ENCODE data around the gene TTN. TPM values are rescaled to one million over a fixed set of nuclear protein-coding genes. Genes with fewer than 3 reads are reported as not detected.

TTN gene
- total and polyA plus RNA-seq, 8 donors, result 0.96 to 13.8 (median 8.3) TPM

DNA sequence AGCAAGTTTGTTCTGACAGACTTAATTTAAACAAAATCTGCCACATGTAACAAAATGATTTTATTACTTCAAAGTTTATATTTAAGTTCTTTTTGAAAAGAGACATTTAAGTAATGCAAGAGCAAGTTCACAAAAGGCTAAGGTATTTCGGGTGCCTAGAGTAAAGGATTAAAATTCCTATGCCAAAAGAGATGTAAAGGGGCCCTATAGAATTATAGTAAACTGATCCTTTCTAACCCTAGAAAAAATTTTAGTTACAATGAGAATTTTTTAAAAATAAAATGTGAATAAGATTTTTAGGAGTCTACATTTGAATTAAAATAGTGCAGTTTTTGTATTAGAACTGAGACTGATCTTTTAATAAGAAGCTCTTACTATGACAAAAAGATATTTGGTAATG lies 179.8 kb downstream of the TTN start:
- Histone ChIP-seq H3K9me3 (no peaks in the 10 kb centered on the region), H3K36me3 (peaks cover 0 to 28% (median 0%) of the 10 kb centered on the region in 3 donors), H3K4me1 (no peaks in the 10 kb centered on the region), H3K4me3 (no peak overlapping the region), H3K27me3 (no peaks in the 10 kb centered on the region), H3K27ac (no peak overlapping the region)
- no peak for ATAC-seq
- intact Hi-C loops (cut with DNase I), result no loop called here
- WGBS, 2 donors, result 84 to 94% methylated on average over 1 of the region's 1 CpG
- TF ChIP-seq, protein P1, sequence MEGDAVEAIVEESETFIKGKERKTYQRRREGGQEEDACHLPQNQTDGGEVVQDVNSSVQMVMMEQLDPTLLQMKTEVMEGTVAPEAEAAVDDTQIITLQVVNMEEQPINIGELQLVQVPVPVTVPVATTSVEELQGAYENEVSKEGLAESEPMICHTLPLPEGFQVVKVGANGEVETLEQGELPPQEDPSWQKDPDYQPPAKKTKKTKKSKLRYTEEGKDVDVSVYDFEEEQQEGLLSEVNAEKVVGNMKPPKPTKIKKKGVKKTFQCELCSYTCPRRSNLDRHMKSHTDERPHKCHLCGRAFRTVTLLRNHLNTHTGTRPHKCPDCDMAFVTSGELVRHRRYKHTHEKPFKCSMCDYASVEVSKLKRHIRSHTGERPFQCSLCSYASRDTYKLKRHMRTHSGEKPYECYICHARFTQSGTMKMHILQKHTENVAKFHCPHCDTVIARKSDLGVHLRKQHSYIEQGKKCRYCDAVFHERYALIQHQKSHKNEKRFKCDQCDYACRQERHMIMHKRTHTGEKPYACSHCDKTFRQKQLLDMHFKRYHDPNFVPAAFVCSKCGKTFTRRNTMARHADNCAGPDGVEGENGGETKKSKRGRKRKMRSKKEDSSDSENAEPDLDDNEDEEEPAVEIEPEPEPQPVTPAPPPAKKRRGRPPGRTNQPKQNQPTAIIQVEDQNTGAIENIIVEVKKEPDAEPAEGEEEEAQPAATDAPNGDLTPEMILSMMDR (IDR thresholded peaks at IDR 0.05), result no peak
- no peak for DNase-seq
- no peak for FAIRE-seq

DNA sequence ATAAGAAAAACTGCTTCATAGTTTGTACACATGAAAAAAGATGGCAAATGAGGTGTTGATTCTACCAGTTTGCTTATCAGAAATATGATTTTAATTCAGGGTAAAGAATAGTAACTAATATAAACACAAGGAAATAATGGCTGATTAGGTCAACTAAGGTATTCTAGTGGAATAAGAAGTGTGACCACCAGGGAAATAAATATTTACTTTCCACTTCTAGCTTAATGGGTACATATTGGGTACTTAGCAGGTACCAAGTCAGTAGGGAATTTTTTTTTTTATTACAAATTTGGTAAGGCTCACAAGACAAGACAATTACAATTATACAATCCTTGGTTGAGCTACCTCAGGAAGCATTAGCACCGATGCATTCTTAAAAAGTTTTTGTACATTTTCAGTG lies 191.3 kb downstream of the TTN start:
- ATAC-seq (no peak), DNase-seq (no peak), FAIRE-seq (no peak)
- Histone ChIP-seq H3K4me1 (no peaks in the 10 kb centered on the region), H3K4me3 (no peak overlapping the region), H3K27me3 (no peaks in the 10 kb centered on the region), H3K27ac (no peak overlapping the region), H3K36me3 (peaks cover 0 to 62% (median 2%) of the 10 kb centered on the region in 3 donors), H3K9me3 (no peaks in the 10 kb centered on the region)
- TF ChIP-seq, protein P1 (IDR thresholded peaks at IDR 0.05), result no peak
- 89 to 91% methylated on average over 1 of the region's 1 CpG for WGBS, 2 donors
- intact Hi-C loops (cut with DNase I), result no loop called here

DNA sequence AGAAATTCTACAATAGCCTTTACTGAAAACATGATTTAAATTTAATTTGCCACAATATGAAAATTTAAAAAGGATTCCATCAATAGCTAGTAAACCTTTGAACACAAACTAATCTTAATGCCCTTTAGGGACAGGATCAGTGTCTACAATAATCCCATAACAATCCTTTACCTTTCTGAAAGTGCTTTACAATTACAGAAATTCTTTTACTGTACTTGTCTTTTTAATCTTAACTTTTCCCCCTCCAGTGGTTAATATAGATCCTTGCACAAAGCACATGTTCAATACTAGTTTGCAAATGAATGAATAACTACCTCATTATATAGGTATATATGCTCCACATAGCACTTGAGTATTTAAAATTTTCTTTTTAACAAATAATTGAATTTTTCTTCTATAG lies 204.3 kb downstream of the TTN start:
- ATAC-seq, result no peak
- Histone ChIP-seq H3K9me3 (no peaks in the 10 kb centered on the region), H3K36me3 (peaks cover 0 to 60% (median 6%) of the 10 kb centered on the region in 3 donors), H3K4me3 (no peak overlapping the region), H3K4me1 (no peaks in the 10 kb centered on the region), H3K27ac (no peak overlapping the region), H3K27me3 (no peaks in the 10 kb centered on the region)
- TF ChIP-seq, protein P1 (IDR thresholded peaks at IDR 0.05), result no peak
- intact Hi-C loops (cut with DNase I), result no loop called here
- no peak for DNase-seq
- no peak for FAIRE-seq

DNA sequence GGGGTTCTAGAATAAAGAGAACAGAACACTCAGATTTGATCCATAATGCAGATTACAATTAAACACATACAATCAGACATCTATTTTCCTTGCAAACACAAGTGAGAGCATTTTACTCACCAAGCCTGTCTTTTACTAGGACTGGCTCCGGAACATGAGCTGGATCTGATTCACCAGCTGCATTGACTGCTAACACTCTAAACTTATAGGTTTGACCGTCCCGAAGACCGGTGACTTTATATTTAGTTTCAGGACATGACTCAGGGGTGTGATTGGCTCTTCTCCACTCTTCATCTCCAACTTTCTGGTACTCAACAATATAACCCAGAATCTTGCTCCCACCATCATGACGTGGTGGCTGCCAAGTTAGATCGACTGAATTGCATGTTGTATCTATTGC lies 214.6 kb downstream of the TTN start:
- Histone ChIP-seq H3K27me3 (no peaks in the 10 kb centered on the region), H3K4me1 (no peaks in the 10 kb centered on the region), H3K4me3 (no peak overlapping the region), H3K27ac (no peak overlapping the region), H3K36me3 (peaks cover 0 to 43% (median 0%) of the 10 kb centered on the region in 3 donors), H3K9me3 (no peaks in the 10 kb centered on the region)
- intact Hi-C loops (cut with DNase I), result no loop called here
- 94 to 98% methylated on average over 6 of the region's 6 CpGs for WGBS, 2 donors
- TF ChIP-seq, protein P1 (IDR thresholded peaks at IDR 0.05), result no peak
- DNase-seq (no peak), ATAC-seq (no peak), FAIRE-seq (no peak)

DNA sequence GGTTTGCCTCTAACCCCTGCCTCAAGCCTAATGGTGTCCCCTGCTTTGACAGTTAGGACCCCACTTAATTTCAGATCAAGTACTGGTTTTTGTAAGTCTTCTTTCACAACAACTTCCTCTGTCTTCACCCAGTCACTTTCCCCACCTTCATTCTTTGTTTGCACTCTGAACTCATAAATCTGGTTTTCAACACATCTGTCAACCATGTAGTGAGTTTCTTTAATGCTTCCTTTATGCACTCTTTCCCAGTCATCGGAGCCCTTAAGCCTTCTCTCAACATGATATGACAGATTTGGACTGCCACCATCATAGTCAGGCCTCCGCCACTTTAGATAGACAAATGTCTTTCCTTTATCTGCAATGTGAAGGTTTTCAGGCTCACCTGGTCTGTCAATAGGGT lies 217.9 kb downstream of the TTN start:
- intact Hi-C loops (cut with DNase I), result no loop called here
- FAIRE-seq (no peak), DNase-seq (no peak), ATAC-seq (no peak)
- TF ChIP-seq, protein P1 (IDR thresholded peaks at IDR 0.05), result no peak
- peaks cover 0 to 49% (median 8%) of the 10 kb centered on the region in 3 donors for H3K36me3 ChIP-seq
- no peak overlapping the region for H3K27ac ChIP-seq
- 86% methylated on average over 2 of the region's 2 CpGs for WGBS, 2 donors
- no peak overlapping the region for H3K4me3 ChIP-seq
- H3K27me3 ChIP-seq, result no peaks in the 10 kb centered on the region
- no peaks in the 10 kb centered on the region for H3K9me3 ChIP-seq
- H3K4me1 ChIP-seq, result no peaks in the 10 kb centered on the region
